GM20431 (cell line): ENCODE data around the gene ANKRD65.
"Not testable (repeated sequence)": the region's sequence is repeated elsewhere in the genome, so short reads cannot be mapped to it uniquely, and the experiment has no call there.

ENCODE experiments used
- in situ Hi-C: fragments of 300-500 bp; cut with MseI, MboI; formaldehyde crosslinking; loops from one replicate; pipeline ENCODE4 v1.15.0; 2020; ENCODE audit warnings: low sequenced_read_pairs; ENCODE audit not compliant: unreplicated experiment

The ANKRD65 gene

DNA sequence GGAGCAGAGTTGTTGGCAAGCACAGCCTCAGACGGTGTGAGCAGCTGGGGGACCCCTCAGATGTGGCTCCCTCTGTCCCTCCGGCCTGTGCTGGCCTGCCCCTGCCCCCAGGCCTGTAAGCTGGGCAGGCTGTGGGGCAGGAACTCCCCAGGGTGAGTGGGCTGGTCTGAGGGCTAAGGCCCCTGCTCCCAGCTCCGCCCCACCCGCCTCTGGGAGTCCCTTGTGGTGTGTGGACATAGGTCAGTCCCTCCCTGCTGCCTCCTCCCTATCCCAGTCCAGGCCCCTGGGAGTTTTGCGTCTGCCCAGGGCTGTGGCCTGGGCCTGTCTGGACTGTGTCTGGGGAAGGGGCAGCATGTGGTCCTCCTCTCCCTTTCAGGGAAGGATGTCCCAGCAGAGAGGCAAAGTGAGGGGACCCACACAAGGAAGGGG is 10.8 kb upstream of the ANKRD65 start:
- in situ Hi-C loops, result no loop called here

DNA sequence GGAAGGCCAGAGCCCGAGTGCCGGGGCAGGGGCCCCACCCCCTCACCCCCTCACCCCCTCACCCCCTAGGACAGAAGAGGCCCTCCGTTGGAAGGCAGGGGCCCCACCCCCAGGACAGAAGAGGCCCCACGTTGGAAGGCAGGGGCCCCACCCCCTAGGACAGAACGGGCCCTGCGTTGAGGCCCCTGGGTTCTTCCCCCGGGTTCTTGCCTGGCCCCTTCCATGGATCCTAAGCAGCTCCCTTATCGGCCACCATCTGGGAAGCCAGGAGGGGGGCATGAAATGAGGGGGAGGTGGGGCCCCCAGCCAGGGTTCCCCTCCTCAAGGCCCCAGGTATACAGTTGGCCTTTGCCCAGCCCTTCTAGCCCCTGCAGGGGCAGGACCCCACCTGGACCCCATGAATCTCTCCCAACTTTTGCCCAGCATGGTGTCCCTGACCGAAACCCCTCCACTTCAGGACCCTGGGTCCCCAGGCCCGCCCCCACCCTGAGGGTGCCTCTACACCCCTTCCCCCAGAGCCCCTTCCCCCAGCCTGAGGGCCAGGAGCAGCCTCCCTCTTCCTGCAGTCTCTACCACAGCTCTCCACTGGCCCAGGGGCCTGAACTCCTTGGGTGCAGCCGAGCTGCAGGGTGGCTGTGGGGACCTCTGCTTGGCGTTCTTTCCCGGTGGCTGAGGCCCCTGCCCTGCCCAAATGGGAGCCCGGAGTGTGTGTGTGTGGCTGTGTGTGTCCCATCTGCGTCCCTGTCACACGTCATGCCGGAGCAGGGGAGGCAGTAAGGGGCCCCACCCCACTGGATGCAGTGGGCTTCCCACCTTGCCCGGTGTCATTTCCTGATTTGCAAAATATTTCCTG is 10.1 kb upstream of the ANKRD65 start:
- in situ Hi-C loops, result no loop called here

DNA sequence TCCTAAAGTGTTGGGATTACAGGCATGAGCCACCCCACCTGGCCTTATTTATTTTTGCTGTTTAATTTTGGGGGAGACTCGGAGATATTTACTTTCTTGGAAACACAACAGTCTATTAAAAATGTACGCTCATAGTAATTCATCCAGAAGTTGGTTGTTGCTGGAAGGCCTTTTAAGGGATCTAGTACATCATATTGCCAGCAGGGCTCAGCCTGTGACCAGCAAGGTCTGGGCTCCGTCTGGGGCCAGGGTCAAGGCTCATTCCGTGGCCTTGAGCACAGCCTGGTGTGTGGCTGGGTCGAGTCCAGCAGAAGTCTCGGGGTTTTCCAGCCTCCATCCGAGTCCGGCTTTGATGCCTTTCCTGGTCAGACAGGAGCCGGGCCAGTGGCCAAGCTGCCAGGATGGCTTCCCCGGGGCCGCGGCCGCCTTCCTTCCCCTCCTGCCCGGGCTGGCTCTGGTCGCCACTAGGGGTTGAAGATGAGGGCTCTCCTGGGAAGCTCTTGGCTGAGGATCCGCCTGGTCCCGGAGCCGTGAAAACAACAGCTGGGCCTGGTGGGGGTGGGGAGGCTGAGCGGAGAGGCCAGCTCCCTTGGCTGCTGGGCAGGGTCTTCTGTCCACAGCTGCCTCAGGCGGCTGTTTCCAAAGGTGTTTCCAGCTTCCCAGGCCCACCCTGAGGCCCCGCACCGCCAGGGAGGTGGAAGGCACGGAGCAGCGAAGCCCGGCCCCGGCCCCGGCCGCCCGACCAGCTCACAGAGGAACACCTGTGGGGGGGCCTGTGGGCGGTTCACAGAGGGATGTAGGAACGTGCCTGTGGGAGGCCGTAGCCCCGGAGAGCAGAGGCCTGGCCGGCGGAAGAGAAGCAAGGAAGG is 9.3 kb upstream of the ANKRD65 start:
- in situ Hi-C loops, result no loop called here

DNA sequence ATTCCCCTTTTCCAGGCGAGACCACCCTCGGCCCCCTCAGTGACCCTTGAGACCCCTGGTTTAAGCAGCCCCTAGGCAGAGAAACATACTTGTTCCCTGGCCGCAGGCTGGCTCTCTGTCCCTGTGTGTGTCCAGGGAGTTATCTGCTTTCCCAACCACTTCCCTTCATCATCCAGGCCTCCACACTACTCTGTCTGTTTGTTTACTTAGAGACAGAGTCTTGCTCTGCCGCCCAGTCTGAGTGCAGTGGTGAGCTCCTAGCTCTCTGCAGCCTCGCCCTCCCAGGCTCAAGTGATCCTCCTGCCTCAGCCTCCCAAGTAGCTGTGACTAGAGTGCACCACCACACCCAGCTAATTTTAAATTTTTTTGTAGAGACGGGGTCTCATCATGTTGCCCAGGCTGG is 8.6 kb upstream of the ANKRD65 start:
- in situ Hi-C loops, result no loop called here

DNA sequence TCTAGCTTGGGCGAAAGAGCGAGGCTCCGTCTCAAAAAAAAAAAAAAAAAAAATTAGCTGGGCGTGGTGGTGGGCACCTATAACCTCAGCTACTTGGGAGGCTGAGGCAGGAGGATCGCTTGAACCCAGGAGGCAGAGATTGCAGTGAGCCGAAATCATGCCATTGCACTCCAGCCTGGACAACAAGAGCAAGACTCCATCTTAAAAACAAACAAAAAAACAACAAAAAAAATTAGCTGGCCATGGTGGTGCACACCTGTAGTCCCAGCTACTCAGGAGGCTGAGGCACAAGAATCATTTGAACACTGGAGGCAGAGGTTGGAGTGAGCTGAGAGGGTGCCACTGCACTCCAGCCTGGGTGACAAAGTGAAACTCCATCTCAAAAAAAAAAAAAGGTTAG is 7.9 kb upstream of the ANKRD65 start:
- in situ Hi-C loops, result not testable (repeated sequence)

DNA sequence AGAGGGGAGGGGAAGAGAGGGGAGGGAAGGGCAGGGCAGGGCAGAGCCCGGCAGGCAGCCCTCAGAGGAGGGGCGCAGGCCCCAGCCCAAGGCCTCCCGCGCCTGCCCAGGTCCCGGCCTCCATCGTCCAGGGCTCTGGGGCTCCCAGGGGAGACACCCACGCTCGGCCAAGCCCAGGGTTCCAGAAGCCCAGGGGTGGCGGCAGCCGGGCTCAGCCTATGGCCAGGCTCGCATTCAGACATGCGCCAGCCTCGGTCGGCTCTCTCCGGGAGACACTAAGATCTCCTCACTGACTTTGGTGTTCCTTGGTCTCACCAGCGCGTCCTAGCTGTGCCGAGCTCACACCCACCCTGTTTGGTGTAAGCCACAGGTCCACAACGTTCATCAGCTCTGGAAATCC is 7.1 kb upstream of the ANKRD65 start:
- in situ Hi-C loops, result no loop called here

DNA sequence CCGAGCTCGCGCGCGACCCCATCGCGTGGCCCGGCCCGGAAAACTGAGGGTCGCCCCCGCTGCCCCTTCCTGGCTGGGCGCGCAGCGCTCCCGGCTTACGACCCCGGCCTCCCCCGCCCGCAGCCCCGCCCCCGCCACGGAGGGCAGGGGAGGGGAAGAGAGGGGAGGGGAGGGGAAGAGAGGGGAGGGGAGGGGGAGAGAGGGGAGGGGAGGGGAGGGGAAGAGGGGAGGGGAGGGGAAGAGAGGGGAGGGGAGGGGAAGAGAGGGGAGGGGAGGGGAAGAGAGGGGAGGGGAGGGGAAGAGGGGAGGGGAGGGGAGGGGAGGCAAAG is 6.7 kb upstream of the ANKRD65 start:
- in situ Hi-C loops, result no loop called here

DNA sequence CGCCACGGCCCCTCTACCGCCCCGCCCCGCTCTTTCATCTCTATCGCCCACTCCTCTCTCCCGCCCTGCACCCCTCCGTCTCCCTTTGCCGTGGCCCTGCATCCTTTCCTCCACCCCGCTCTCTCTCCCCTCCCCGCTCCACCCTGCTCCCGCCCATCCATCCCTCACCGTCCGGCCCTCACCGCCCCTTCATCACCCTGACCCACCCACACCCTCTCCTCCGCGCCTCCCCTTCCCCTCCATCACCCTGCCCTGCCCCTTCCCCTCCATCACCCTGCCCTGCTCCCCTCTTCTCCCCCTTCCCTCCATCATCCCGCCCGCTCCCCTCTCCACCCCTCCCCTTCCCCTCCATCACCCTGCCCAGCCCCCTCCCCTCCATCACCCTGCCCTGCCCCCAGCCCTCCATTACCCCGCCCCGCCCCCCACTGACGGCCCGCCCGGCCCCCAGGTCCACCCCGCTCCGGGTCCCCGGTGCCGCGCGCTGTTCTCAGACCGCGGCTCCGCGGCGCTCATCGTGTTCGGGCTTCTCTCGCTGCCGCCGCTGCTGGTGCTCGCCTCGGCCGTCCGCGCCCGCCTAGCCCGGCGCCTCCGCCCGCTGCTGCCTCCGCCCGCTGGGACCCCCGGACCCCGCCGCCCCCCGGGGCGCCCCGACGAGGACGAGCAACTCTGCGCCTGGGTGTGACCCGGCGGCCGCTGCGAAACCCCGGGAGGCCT is 6.2 kb upstream of the ANKRD65 start:
- in situ Hi-C loops, result no loop called here

DNA sequence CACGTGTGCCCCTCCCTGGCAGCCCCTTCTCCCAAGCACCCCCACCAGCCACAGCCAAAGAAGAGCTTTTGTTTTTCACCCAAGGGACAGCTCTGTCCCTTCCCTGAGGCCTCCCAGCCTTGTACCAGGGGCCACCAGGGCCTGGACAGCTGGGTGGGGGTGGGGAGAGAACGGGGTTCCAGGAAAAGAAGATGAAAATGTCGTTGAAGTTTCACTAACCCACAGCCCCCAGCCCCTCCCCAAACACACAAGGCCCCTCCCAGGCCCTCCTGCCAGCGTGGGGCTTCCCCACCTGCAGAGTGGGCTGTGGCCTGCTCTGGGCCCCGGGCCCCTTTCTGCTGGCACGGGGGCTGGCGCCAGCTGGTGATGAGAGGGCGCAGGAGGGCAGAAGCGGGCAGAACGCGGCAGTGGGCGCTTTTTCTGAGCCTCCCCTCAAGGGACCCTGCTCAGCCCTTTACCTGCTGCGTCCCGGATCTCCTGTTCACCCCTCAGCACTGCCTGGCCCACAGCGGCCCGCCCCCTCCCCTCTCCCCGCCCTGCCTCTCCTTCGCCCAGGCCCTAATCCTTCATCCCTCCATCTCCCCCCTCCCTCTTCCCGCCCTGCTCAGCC is 5.5 kb upstream of the ANKRD65 start:
- in situ Hi-C loops, result no loop called here

DNA sequence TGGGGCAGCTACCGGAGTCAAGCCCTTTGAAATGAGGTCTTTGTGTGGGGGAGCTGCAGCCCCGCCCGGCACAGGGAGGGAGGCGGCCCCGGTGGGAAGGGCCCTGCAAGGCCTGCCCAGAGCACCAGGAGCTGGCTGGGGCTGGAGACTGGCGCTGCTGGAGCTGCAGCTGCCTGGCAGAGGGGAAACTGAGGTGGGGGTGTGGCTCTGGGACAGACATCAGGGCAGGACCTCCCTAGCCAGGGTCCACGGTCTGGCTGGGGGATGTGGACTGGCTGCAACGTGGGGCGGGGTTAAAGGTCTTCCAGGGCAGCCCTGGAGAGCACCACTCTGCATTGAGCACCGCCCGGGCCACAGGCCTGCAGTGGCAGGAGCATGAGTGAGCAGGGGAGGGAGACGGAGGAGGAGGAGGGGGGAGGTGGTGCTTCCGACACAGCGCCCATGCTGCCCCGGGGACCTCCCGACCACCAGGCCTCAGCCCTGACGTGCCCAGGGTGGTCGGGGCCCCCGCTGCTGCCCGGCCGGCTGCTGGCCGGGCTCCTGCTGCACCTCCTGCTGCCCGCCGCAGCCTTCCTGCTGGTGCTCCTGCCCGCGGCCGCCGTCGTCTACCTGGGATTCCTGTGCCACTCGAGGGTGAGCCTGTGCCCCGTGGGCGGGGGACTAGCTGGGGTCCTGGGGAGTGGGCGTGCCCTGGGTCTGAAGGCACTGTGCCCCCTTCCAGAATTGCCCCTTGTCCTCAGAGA is 4.8 kb upstream of the ANKRD65 start:
- in situ Hi-C loops, result no loop called here

DNA sequence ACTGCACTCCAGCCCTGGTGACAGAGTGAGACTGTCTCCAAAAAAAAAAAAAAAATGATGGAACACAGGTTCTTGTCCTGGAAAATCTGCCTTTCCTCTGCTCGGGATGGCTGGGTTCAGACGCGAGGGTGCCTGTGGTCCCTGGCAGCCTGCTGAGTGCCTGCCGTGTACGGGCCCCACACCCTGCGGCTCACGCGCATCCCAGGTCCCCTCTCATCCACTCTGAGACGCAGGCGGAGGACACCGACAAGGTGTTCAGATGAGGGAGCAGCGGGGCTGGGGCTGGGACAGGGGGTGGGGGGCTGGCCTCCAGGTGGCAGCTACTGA is 4.3 kb upstream of the ANKRD65 start:
- in situ Hi-C loops, result no loop called here

DNA sequence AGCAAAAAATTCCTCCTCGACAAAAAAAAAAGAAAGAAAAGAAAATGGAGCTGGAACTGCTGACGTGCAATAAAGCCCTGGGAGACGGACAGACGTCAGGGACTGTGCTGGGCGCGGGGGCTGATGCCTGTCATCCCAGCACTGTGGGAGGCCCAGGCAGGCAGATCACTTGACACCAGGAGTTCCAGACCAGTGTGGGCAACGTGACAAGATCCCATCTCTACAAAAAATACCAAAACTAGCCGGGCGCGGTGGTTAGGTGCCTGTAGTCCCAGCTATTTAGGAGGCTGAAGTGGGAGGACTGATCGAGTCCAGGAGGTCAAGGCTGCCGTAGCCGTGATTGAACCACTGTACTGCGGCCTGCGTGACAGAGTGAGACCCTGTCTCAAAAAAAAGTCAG is 3.6 kb upstream of the ANKRD65 start:
- in situ Hi-C loops, result no loop called here

DNA sequence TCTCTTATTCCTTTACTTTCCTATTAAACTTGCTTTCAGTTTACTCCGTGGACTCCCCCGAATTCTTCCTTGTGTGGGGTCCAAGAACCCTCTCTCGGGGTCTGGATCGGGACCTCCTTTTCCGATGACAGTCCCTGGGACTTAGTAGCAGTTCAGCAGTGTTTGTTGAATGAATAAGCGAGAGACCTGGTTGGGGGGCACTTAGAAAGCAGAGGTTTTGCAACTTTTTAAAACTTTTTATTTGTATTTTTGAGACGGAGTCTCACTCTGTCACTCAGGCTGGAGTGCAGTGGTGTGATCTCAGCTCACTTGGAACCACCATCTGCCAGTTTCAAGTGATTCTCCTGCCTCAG is 2.1 kb upstream of the ANKRD65 start:
- in situ Hi-C loops, result no loop called here

DNA sequence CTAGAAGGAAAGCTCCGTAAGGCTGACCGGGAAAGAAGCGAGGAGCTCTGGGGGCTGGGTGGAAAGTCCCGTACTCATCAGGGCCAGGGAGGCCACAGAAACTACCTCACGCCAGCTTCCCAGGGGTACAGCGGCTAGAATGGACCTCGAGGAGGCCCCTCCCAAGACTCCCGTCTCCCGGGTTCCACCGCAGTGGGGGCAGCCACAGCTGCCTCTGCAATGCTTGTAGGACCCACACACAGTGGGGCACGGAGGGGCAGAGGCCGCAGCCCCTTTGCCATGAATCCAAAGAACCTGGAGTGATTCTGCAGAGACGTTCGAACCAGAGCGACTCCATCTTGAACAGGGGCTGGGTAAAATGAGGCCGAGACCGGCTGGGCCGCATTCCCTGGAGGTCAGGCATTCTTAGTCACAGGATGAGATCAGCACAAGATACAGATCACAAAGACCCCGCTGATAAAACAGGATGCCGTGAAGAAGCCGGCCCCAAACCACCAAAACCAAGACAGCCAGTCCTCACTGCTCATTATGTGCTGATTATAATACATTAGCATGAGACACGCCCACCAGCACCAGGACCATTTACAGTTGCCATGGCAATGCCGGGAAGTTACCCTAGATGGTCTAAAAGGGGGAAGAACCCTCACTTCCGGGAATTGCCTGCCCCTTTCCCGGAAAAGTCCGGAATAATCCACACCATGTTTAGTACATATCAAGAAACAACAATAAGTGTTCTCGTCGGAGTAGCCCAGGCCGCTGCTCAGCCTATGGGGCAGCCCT is 1.6 kb upstream of the ANKRD65 start:
- in situ Hi-C loops, result no loop called here

DNA sequence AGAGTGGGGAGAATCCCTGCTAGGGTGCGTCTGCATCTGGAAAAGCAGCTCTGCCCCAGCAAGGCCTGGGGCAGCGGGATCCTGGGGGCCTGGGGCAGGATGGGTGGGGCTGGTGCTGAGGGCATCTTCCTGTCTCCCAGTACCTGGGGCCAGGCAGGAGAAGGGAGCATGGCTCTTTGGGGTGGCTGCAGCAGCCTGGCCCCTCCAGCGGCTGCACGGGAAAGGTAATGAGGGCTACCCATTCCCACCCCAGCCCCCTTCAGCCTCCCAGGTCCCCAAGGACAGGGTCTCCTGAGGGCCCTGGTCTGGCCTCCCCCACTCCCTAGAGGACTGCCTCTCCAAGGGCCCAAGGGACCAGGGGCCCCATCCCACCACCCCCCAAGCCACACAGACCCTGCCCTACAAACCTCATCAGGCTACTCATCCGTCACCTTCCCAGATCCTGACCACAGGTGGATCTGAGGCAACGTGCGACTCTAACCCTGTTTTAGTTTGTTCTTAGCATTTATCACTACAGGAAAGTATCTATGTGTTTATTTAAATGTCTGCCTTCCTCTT is 910 bp upstream of the ANKRD65 start:
- in situ Hi-C loops, result no loop called here

DNA sequence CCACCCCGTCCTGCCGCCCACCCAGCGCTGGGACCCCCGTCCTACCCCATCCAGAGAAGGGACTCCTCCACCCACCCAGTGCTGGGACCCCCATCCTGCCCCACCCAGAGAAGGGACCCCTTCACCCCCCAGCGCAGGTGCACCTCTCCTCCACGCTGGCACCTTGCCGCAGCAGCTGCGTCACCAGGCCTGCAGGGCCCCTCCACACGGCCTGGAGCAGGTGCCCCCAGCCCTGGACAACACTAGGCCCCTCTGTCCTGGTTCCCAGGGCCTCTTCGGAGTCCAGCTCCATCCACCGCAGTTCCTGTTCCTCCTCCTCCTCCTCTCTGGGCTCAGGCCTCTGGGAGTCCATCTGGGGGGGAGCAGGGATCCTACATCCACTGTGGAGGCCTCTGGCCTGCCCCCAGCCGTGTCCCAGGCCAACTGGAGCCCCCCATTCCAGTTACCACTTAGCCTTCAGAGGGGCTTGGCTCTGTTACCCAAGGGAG is 378 bp downstream of the ANKRD65 start:
- in situ Hi-C loops, result no loop called here

DNA sequence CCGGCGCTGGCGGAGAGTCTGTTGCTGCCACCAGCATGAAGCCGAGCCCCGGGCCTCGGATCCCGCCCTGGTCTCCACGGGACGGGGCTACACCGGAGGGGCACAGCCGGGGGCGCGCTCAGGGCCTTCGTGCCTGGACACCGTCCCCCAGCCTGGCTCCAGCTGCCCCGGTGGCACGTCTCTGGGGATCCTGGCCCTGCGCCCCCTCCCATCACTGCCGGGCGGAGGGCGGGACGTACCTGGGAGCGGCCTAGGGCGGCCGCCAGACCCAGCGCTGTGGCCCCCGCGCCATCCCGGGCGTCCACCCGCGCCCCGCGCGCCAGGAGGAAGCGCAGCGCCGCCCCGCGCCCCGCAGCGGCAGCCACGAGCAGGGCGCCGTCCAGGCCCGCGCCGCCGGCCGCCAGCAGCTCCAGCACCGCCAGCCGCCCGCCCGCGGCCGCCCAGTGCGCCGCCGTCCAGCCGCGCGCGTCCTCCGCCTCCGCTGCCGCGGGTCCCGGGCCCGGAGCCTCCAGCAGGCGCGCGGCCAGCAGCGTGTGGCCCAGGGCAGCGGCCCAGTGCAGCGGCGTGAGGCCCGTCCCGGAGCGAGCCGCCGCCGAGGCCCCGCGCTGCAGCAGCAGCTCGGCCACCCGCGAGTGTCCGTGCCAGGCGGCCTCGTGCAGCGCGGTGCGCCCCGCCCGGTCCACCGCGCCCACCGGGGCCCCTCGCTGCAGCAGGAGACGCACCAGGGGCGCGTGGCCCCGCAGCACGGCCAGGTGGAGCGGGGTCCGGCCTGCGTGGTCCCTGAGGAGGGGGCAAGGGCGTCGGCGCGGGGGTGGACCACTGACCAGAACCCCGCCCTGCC is 1.0 kb downstream of the ANKRD65 start:
- in situ Hi-C loops, result no loop called here

DNA sequence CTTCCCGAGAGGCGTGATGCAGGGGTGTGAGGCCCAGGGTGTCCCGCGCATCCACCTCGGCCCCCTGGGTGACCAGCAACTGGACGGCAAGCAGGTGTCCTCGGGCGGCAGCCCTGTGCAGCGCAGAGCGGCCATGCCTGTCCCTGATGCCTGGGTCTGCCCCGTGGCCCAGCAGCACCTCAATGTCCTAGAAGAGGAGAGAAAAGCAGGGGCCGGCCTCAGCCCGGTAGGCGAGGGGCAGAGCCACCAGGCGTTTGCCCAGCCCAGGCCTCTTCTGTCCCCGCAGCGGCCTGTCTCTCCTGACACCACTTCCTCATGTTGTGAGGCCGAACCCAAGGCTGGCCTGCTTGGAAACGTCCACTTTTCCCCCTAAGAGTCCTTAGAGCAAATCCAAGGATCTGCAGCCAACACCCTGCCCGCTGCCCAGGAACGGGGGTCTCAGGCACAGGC is 1.7 kb downstream of the ANKRD65 start:
- in situ Hi-C loops, result no loop called here
